Dendritic cell treated with granulocyte-macrophage colony-stimulating factor and Interleukin-4, amounts not matched to agents 40 ng/mL and 50 ng/mL, for 4 days (primary cell): ENCODE measurements around the gene EPHA4.
"Not testable (repeated sequence)": the region's sequence is repeated elsewhere in the genome, so short reads cannot be mapped to it uniquely, and the experiment has no call there.

Source experiments
- H3K27ac Mint-ChIP-seq: one replicate; pipeline ENCODE4 v1.8.0; 2022; ENCODE audit warnings: mild to moderate bottlenecking, mixed read lengths
- H3K27me3 Mint-ChIP-seq: one replicate; pipeline ENCODE4 v1.8.0; 2022; ENCODE audit warnings: mild to moderate bottlenecking, mixed read lengths
- H3K36me3 Mint-ChIP-seq: one replicate; pipeline ENCODE4 v1.8.0; 2022; ENCODE audit warnings: low read depth, mixed read lengths
- H3K4me1 Mint-ChIP-seq: one replicate; pipeline ENCODE4 v1.8.0; 2022; ENCODE audit warnings: low read depth, mixed read lengths
- H3K4me3 Mint-ChIP-seq: one replicate; pipeline ENCODE4 v1.8.0; 2022; ENCODE audit warnings: mild to moderate bottlenecking, moderate library complexity, mixed read lengths
- H3K9me3 Mint-ChIP-seq: one replicate; pipeline ENCODE4 v1.8.0; 2022; ENCODE audit warnings: mixed read lengths
- intact Hi-C: fragments of 100-400 bp; cut with micrococcal nuclease; formaldehyde crosslinking; loops from one replicate; pipeline ENCODE4 v1.15.0; 2022

Gene EPHA4

DNA sequence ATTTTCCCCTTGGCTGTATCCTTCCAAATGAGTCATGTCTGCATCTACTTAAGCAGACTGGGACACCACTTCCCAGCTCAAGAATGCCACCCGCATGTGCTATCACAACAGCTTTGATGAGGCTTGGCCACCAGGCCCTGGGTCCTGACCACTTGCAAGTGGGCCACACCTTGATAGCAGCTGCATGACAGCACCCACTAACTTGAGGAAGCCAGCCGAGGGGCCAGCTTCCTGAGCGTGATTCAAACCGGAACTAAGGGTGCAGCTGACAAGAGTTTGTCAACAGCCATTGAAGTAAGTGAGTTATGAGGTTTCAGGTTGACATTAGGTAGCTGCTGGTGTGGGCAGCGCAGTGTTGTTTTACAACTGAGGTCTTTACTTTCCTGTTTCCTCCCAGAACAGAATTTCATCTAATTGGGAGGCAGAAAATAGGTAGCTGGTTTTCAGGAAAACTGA is 54.4 kb downstream of the EPHA4 start:
- no peak overlapping the region for H3K27ac Mint-ChIP-seq
- no peak overlapping the region for H3K4me3 Mint-ChIP-seq
- H3K4me1 Mint-ChIP-seq: peaks cover 17% of the 10 kb centered on the region
- no peaks in the 10 kb centered on the region for H3K36me3 Mint-ChIP-seq
- no peaks in the 10 kb centered on the region for H3K9me3 Mint-ChIP-seq
- H3K27me3 Mint-ChIP-seq: no peaks in the 10 kb centered on the region
- intact Hi-C loops: no loop called here

DNA sequence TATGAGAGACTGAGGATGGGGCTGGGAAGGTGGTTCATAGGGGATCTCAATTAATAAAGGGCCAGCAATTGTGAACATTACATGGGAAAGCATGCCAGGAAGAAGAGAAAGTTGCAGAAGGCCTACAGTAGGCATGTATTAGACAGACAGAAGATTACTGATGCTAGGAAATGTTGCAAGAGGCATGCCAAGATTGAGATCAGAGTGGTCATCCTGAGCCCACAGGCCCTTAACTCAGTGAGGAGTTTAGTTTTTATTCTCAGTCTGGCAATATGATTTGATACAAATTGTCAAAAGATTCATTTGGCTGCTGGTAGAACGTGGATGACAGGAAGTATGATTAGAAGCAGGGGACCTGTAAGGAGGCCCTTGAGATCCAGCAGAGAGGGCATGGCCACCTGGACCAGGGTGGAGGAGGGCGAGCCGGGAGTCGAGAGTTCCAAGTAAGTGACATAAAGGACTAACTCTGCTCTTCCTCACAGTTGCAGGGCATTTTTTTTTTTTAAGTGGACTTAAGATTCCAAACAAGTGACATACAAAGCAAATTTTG is 54.9 kb downstream of the EPHA4 start:
- Mint-ChIP-seq H3K9me3 (no peaks in the 10 kb centered on the region), H3K4me3 (no peak overlapping the region), H3K27ac (no peak overlapping the region), H3K27me3 (no peaks in the 10 kb centered on the region), H3K4me1 (peaks cover 17% of the 10 kb centered on the region), H3K36me3 (no peaks in the 10 kb centered on the region)
- intact Hi-C loops: no loop called here

DNA sequence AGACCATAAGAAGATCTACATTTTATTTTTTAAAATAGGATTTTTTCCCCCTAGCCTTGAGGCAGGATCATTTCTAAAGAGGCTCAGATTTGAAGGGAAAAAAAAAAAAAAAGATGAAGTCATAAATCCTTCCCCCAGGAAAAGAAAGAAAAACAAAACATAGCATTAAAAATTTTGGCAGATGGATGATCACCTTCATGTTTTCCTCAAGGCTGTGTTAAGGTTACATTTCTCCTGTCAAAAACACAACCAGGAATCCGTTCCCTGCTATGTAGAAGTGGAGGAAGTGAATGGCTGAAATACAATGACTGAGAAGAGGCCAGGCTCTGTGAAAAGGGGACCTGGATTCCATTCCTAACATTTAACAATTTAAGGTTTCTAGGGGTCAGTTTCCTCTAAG is 56.2 kb downstream of the EPHA4 start:
- Mint-ChIP-seq H3K9me3 (peaks cover 9% of the 10 kb centered on the region), H3K4me1 (peaks cover 15% of the 10 kb centered on the region), H3K27ac (no peak overlapping the region), H3K27me3 (no peaks in the 10 kb centered on the region), H3K4me3 (no peak overlapping the region), H3K36me3 (no peaks in the 10 kb centered on the region)
- intact Hi-C loops: no loop called here

DNA sequence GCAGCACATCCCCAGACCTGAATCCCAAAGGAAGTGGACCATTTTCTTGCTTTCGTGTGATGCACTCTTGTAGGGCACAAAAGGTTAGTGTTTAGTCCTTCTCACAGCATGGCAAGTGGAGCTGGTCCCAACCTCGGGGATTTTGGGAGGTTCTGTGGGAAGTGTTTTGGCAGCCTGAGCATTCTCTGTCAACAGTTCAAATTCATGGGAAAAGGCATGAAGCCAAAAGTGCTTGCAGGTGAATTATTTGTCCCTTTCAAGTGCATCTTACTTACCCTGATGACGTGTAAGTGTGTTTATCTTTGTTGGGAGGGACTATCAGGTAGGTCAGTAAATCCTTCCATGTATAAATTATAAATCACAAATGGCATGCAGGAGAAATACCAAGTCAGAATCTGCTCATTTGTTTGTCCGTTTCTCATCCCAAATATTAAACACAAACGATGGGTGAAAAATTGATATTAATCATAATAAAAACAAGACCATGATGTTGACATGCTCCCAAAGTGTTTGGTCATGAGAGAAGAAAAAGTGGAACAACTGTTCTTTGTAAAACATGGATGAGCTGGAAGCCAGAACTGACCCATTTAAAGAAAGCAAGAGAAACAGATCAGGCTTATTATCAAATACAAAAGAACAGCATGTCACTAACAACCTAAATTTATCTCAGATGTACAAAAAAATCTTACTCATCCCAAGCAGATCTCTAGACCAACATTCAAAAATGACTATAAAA is 57.6 kb downstream of the EPHA4 start:
- intact Hi-C loops: no loop called here

DNA sequence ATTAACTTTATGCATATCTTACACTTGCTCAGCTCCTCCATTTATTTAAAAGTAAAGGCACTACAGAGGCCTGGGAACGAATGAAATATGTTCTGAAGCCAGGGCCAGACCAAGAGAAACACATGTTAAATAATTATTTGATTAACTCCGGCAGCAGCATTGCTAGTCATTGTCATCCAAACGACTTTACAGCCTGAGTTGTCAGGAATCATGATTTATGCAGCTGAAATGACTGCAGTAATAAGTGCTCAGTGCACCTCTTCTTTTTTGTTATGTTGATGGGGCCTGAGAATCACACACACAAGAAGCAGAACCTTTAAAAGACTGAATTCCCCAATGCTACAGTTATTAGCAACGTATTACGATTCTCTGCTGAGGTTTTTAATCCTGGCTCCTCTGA is 58.9 kb downstream of the EPHA4 start:
- Mint-ChIP-seq H3K4me3 (no peak overlapping the region), H3K27me3 (no peaks in the 10 kb centered on the region), H3K36me3 (no peaks in the 10 kb centered on the region), H3K27ac (no peak overlapping the region), H3K4me1 (peaks cover 5% of the 10 kb centered on the region), H3K9me3 (peaks cover 9% of the 10 kb centered on the region)
- intact Hi-C loops: no loop called here

More for the DNA sequence above, 57.6 kb downstream of the EPHA4 start:
- no peak overlapping the region for H3K27ac Mint-ChIP-seq
- no peaks in the 10 kb centered on the region for H3K36me3 Mint-ChIP-seq
- peaks cover 5% of the 10 kb centered on the region for H3K4me1 Mint-ChIP-seq
- no peaks in the 10 kb centered on the region for H3K27me3 Mint-ChIP-seq
- peaks cover 9% of the 10 kb centered on the region for H3K9me3 Mint-ChIP-seq
- H3K4me3 Mint-ChIP-seq: no peak overlapping the region

DNA sequence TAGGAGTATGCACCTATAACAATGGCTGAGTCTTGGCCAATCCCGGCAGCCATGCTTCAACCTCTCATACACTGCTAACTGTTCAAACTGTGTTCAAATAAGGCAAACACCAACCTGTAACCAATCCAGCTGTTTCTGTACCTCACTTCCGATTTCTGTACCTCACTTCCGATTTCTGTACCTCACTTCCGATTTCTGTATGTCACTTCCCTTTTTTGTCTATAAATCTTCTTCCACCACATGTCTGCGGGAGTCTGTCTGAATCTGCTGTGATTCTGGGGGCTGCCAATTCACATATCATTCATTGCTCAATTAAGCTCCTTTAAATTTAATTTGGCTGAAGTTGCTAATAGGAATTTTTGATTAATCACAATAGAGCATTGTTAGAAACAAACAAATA is 60.8 kb downstream of the EPHA4 start:
- H3K36me3 Mint-ChIP-seq, H3K9me3 Mint-ChIP-seq, H3K27ac Mint-ChIP-seq, H3K4me1 Mint-ChIP-seq, intact Hi-C loops, H3K4me3 Mint-ChIP-seq, H3K27me3 Mint-ChIP-seq: not testable (repeated sequence)

DNA sequence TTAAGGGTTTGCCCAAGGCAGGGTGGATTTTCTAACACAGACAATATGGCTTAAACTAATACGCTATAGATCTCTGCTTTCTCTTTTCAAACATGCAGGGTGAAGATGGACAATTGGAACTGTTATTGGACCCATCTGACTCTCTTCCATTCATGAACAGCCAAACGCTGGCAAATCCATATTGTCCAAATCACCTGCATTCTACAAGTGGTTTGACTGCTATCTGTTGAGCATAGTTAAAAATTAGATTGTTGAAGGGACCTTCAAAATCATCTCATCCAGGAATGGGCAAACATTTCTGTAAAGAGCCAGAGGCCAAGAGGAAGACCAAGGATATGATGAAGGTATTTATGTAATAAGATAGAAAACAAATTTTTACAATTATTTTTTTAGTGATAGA is 65.6 kb downstream of the EPHA4 start:
- Mint-ChIP-seq H3K4me3 (no peak overlapping the region), H3K36me3 (no peaks in the 10 kb centered on the region), H3K27me3 (no peaks in the 10 kb centered on the region), H3K27ac (no peak overlapping the region), H3K9me3 (peaks cover 6% of the 10 kb centered on the region), H3K4me1 (peaks cover 4% of the 10 kb centered on the region)
- intact Hi-C loops: no loop called here

DNA sequence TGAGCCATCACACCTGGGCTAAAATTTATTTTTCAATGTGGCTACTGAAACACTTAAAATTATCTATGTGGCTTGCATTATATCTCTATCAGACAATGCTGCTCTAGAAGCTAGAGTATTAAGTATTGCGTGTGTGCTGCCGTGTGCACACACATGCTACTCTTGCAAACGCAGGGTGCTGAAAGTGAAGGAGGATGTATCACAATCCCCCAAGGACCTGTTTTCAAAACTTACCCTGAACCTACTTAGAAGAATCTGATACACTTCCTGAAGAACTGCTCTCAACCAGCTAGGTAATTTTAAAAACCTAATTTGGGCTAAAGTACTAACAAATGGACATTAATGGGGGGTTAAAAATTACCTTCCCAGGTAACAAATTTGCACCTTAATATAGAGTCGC is 66.5 kb downstream of the EPHA4 start:
- Mint-ChIP-seq H3K36me3 (no peaks in the 10 kb centered on the region), H3K9me3 (no peaks in the 10 kb centered on the region), H3K27ac (no peak overlapping the region), H3K27me3 (no peaks in the 10 kb centered on the region), H3K4me1 (no peaks in the 10 kb centered on the region), H3K4me3 (no peak overlapping the region)
- intact Hi-C loops: no loop called here

DNA sequence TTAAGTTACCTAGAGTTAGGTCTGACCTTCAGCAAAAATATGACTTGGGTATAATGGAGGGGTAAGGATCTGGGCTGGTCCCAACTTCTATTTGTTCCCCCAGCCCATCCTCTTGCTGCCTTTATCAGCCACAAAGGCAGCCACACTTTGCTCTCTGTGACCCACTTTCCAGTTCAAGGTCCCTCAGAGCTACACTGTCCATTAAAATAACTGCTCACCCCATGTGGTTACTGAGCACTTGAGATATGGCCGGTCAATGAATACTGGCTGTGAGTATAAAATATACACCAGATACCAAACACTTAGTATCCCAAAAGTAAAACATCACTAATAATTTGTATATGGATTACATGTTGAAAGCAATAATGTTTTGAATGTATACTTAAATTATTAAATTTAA is 67.2 kb downstream of the EPHA4 start:
- intact Hi-C loops: no loop called here
- H3K36me3 Mint-ChIP-seq: no peaks in the 10 kb centered on the region
- no peaks in the 10 kb centered on the region for H3K27me3 Mint-ChIP-seq
- no peaks in the 10 kb centered on the region for H3K9me3 Mint-ChIP-seq
- no peak overlapping the region for H3K27ac Mint-ChIP-seq
- no peak overlapping the region for H3K4me3 Mint-ChIP-seq
- H3K4me1 Mint-ChIP-seq: no peaks in the 10 kb centered on the region

DNA sequence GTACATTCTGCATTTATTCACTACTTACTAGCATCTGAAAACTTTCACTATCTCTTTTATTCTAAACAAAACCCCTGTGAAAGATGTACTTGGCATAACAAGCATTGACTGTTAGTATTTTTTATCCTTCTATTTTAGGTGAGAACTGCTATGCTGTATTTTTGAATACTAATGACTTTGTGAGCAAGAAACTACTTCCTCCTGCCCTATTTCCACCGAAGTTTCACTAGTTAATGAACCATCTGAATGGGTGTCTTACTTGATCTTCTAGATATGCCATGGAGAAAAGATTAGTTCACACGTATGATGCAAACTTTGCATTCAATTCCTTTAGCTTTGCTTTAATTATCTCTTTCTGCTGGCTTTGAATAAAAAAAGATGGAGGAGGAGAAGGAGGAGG is 68.1 kb downstream of the EPHA4 start:
- Mint-ChIP-seq H3K4me1 (no peaks in the 10 kb centered on the region), H3K27ac (no peak overlapping the region), H3K36me3 (no peaks in the 10 kb centered on the region), H3K27me3 (no peaks in the 10 kb centered on the region), H3K9me3 (no peaks in the 10 kb centered on the region), H3K4me3 (no peak overlapping the region)
- intact Hi-C loops: no loop called here

DNA sequence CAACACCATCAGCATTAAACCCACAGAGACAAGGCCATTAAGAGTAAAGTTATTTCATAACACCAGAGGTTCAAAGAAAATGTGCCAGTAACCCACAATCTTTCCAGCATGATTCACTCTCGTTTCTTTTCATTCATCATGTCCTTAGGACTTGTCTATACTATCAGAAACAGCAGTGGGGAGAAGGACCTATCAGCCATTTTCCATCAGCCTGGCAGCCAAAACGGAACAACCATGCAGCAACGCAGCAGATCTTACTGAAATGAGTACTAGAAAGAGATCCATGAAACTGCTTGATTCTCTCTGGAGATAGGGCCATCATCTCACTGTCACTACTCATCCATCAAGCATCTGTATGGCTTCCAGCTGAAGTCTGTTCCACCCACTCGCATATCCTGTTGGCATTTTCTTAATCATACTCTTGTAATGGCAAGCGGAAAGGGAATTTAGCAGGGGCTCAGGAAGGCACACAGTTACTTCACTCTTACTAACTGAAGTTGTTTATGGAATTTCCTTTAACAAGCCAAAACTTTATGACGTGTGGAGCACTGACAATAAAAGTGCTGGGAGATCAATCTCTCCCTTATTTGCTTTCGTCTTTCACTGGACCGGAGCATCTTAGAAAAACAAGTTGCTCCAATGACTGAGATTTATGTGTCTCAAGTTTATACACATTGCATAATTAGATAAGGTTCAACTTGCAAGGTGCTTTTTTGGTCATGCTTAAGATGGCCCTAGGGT is 69.7 kb downstream of the EPHA4 start:
- Mint-ChIP-seq H3K4me3 (no peak overlapping the region), H3K27me3 (no peaks in the 10 kb centered on the region), H3K9me3 (no peaks in the 10 kb centered on the region), H3K27ac (no peak overlapping the region), H3K36me3 (no peaks in the 10 kb centered on the region), H3K4me1 (no peaks in the 10 kb centered on the region)
- intact Hi-C loops: no loop called here

DNA sequence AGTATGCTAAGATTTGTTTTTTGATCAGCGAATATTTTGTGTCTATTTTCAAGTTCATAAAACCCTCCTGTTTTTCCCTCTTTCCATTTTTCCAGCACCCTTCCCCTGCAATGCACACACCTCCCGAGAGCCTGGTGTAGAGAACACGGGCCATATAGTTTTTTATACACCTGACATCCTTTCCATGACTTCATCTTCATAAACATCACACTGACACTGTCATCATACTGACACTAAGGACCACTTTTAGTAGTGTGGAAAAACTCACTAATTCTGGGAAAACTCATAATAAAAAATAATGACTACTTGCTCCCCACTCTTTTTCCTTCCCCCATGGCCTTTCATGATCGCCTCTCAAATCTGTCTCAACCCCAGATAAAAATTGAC is 70.2 kb downstream of the EPHA4 start:
- Mint-ChIP-seq H3K27me3 (no peaks in the 10 kb centered on the region), H3K4me1 (no peaks in the 10 kb centered on the region)

DNA sequence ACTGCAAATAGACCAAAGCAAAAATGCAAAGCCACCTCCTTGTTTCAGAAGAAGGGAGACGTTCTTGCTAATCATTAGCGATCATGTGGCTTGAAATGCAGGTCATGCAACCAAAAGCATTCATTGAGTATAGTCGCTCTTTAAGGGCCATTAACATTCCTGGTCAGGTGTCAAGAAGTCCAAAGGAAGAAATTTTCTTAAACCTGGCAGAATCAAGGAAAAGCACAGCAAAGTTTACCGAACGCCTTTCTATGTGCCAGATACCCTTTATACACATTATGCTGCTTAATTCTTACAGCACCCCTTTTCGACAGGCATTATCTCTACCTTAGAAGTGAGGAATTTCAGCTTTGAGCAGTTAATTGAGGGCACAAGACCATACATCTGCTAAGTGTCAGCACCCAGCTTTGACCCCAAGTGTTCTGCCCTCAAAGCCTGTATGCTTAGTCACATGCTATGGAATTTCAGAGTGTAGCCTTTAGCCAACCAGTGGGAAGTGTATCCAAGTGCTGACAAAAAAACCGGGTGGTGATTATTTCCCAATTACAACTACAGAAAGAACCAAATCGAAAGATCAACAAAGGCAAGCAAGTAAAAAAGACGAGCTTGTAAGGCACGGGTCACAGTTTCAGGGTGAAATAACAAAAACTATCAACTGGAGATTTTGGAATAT is 70.8 kb downstream of the EPHA4 start:
- no peaks in the 10 kb centered on the region for H3K36me3 Mint-ChIP-seq
- H3K27ac Mint-ChIP-seq: no peak overlapping the region
- H3K27me3 Mint-ChIP-seq: no peaks in the 10 kb centered on the region
- no peak overlapping the region for H3K4me3 Mint-ChIP-seq
- H3K9me3 Mint-ChIP-seq: no peaks in the 10 kb centered on the region
- no peaks in the 10 kb centered on the region for H3K4me1 Mint-ChIP-seq
- intact Hi-C loops: no loop called here

More for the DNA sequence above, 70.2 kb downstream of the EPHA4 start:
- Mint-ChIP-seq H3K27ac (no peak overlapping the region), H3K36me3 (no peaks in the 10 kb centered on the region), H3K4me3 (no peak overlapping the region), H3K9me3 (no peaks in the 10 kb centered on the region)
- intact Hi-C loops: no loop called here

DNA sequence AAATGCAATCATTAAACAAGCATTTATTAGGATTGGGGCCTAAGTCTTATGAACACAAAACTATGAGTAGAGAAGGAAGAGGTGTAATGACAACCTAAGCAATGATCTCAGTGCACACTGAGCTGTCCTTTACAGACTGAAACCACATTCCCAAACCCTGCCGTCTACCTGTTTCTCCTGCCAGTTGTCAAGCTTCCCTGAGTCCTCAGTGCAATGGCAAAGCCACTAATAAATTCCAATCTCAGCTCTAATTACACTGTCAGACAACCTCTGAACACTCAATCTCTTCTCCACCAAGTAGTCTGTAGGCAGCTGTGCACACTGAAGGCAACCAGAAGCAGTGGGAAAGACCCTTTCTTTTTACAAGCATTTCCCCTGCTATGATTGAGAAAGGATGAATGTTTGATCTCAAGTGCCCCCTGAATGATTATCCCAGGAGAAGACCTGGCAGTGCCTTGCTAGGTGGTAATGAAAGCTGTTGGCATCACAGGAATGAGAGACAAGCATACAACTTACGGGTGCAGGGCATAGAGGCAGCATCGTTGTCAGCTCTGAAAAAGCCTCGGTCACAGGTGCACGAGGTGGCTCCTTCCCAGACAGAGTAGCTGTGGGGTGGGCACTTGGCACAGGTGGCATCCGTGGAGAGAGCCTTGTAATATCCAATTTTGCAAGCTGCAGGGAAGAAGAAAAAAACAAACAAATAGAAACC is 71.4 kb downstream of the EPHA4 start:
- Mint-ChIP-seq H3K27me3 (no peaks in the 10 kb centered on the region), H3K27ac (no peak overlapping the region), H3K36me3 (no peaks in the 10 kb centered on the region), H3K4me1 (no peaks in the 10 kb centered on the region), H3K4me3 (no peak overlapping the region), H3K9me3 (no peaks in the 10 kb centered on the region)
- intact Hi-C loops: no loop called here
